ENCODE measurements around the gene CHMP1A.
A peak's percentile ranks its signal among the peaks of the same experiment; 100 is the strongest.
"Not testable (repeated sequence)": the region's sequence is repeated elsewhere in the genome, so short reads cannot be mapped to it uniquely, and the experiment has no call there.

CHMP1A gene

DNA sequence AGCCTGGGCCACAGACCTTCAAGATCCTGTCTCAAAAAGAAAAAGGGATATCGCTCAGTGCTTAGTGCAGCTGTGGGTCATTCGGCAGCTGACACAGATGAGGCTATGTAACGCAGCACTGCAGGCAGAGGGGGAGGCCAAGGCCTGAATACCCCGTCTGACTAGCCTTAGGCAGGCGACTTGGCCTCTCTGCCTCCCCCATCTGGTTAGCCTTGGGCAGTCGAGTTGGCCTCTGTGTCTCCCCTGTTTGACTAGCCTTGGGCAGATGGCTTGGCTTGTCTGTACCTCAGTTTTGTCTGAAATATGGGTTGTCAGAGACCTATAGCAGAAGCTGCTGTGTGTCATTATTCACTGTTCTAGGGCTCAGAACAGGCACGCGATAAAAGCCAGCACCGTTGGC lies 10.1 kb upstream of the CHMP1A start:
- in situ Hi-C loops (cut with MboI; ENCODE audit: low pct_unique_long_range_greater_than_20kb, low sequenced_read_pairs) = no loop called here
- no peak for DNase-seq

DNA sequence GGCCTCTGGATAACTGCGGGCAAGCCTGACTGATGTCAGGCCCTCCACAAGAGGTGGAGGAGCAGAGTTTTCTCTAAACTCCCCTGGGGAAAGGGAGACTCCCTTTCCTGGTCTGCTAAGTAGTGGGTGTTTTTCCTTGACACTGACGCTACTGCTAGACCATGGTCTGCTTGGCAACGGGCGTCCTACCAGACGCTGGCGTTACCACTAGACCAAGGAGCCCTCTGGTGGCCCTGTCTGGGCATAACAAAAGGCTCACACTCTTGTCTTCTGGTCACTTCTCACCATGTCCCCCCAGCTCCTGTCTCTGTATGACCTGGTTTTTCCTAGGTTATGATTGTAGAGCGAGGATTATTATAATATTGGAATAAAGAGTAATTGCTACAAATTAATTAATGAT lies 9.5 kb upstream of the CHMP1A start:
- peak; percentile 35 for DNase-seq
- in situ Hi-C loops (cut with MboI; ENCODE audit: low pct_unique_long_range_greater_than_20kb, low sequenced_read_pairs) = not testable (repeated sequence)

GRCh38 chr16:89664238-89664637 lies 6.7 kb upstream of the CHMP1A start:
- in situ Hi-C loops (cut with MboI; ENCODE audit: low pct_unique_long_range_greater_than_20kb, low sequenced_read_pairs) = not testable (repeated sequence)

GRCh38 chr16:89661215-89661614 lies 3.7 kb upstream of the CHMP1A start:
- in situ Hi-C loops (cut with MboI; ENCODE audit: low pct_unique_long_range_greater_than_20kb, low sequenced_read_pairs) = no loop called here
- DNase-seq = no peak

More at GRCh38 chr16:89664238-89664637, 6.7 kb upstream of the CHMP1A start:
- DNase-seq = not testable (repeated sequence)

DNA sequence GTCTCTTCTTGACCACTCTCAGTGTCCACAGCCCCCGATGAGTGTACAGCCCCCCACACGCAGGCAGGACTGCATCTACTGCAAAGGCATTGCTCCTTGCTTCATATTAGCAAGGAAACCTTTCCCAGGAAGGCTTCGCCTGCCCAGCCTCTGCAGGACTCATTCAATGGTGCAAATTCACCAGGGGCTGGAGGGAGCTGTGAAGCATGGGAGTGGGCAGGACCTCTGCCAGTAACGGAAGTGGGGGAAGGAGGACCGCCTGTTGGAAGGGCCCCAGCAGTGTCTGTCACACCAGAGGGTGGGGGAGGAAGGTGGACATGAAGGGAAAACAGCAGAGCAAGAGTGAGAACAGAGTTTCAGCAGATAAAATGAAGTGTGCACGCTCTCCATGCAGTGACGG lies 2.6 kb upstream of the CHMP1A start:
- DNase-seq = no peak
- in situ Hi-C loops (cut with MboI; ENCODE audit: low pct_unique_long_range_greater_than_20kb, low sequenced_read_pairs) = no loop called here

DNA sequence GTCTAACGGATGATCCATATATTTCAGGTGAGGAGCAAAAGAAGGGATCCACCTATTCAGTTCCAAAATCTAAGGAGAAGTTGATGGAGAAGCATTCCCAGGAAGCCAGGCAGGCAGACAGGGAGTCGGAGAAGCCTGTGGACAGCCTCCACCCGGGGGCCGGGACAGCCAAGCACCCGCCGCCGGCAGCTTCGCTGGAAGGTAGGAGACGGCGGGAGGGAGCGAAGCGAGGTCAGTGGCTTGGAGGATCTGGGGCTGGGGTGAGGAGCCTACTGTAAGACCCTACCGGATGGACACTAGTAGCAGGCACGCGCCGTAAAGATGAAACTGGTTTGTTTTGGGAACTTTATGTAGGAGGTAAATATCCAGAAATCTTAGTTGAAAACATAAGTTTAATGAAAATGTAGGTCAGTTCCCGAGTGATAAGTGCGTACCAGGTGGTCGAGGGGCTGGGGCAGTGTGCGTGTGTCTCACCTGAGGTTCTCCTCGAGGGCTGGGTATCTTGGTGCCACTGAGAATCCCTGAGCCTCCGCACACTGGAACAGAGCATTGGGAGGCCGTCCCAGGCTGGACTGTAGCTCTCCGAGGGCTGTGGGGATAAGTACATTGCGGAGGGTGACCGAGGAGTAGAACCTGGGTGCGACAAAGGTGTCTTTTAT lies 842 bp upstream of the CHMP1A start:
- DNase-seq = no peak
- in situ Hi-C loops (cut with MboI; ENCODE audit: low pct_unique_long_range_greater_than_20kb, low sequenced_read_pairs) = no loop called here

DNA sequence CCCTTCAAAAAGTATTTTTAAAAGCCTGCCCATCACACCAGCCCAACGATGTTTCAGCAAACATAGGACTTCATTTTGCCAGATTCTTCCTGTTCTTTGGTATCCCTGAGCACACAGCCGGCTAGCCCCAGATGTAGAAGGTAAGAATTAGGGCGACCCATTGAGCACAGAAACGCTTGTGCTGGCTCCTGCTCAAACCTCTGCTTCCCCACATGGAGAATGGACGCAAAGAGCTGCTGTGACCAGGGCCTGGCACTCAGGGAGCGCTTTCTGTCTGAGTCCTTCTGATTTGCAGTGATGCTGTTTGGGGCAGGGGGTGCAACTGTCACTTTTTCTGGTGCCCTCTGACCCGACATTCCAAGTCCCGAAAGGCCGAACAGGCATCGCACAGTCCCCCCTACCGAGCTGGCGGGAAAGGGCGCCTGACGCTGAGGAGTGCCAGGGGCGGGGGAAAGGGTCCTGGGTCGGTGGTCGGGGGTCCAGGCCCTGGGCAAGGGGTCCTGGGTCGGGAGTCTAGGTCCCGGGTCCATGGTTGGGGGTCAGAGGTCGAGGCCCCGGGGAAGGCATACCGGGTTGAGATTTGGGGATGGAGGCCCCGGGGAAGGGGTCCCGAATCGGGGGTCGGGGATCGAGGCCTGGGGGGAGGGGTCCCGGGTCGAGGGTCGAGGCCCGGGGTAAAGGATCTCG lies 930 bp downstream of the CHMP1A start:
- DNase-seq = no peak
- in situ Hi-C loops (cut with MboI; ENCODE audit: low pct_unique_long_range_greater_than_20kb, low sequenced_read_pairs) = no loop called here

GRCh38 chr16:89655062-89655643 lies 2.4 kb downstream of the CHMP1A start:
- DNase-seq = no peak
- in situ Hi-C loops (cut with MboI; ENCODE audit: low pct_unique_long_range_greater_than_20kb, low sequenced_read_pairs) = no loop called here

GRCh38 chr16:89653656-89654295 lies 3.7 kb downstream of the CHMP1A start:
- DNase-seq = no peak
- in situ Hi-C loops (cut with MboI; ENCODE audit: low pct_unique_long_range_greater_than_20kb, low sequenced_read_pairs) = no loop called here

GRCh38 chr16:89651584-89651983 lies 5.9 kb downstream of the CHMP1A start:
- in situ Hi-C loops (cut with MboI; ENCODE audit: low pct_unique_long_range_greater_than_20kb, low sequenced_read_pairs) = no loop called here
- DNase-seq = no peak

- no peak for DNase-seq
- in situ Hi-C loops (cut with MboI; ENCODE audit: low pct_unique_long_range_greater_than_20kb, low sequenced_read_pairs) = no loop called here
Observed at GRCh38 chr16:89646906-89647305, 10.6 kb downstream of the CHMP1A start.

DNA sequence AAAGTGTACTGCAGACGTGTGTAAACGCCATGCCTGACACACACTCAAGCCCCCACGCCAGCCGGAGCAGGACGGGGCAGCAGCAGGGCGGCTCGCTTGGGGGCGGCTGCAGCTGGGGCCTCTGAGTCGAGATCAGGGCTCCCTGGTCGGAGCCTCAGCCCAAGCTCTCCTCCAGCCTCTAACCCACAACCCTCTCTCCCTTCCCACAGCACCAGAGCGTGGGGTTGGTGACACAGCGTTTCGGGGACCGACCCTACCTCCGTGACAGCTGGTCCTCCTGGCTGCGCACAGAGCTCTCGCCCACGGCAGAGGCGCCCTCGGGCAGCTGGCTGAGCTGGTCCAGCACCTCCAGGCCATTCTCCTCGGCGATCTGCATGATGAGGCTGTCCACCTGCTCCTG lies 11.2 kb downstream of the CHMP1A start:
- DNase-seq = no peak
- in situ Hi-C loops (cut with MboI; ENCODE audit: low pct_unique_long_range_greater_than_20kb, low sequenced_read_pairs) = no loop called here

DNA sequence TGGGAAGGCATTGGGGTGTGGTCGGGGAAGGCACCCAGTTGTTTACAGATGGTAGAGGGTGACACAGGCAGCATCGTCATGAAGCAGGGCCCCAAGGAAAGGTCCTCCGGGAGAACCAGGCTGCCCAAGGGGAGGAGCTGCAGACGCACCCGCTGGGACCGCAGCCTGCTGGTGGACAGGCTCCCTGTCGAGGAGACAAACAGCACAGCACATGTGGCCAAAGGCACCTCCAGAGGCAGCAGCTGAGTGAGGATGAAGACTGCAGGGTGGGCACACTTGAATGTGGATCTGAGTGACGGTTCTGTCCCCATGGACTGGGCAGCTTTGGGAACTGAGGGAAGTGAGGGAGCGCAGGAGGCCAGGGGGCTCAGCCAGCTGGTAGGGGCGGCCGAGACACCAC lies 12.4 kb downstream of the CHMP1A start:
- in situ Hi-C loops (cut with MboI; ENCODE audit: low pct_unique_long_range_greater_than_20kb, low sequenced_read_pairs) = no loop called here
- DNase-seq = no peak

- in situ Hi-C loops (cut with MboI; ENCODE audit: low pct_unique_long_range_greater_than_20kb, low sequenced_read_pairs) = no loop called here
- DNase-seq = no peak
Observed at GRCh38 chr16:89643769-89644300, 13.7 kb downstream of the CHMP1A start.

DNA sequence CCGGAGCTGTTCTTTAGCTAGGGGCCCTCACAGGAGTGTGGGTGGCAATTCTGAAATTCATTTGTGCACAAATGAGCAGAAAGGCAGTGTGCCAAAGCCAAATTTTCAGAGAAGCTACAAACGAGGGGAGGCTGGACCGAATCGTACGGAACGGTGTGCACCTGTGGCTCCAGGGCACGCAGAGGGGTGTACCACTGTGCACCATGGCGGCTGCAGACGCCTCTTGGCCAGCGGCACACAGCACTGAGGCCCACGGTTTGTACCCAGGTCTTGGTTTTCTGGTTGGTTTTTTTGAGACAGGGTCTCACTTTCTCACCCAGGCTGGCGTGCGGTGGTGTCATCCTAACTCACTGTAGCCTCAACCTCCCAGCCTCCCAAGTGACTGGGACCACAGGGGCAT lies 14.9 kb downstream of the CHMP1A start:
- in situ Hi-C loops (cut with MboI; ENCODE audit: low pct_unique_long_range_greater_than_20kb, low sequenced_read_pairs) = no loop called here
- DNase-seq = no peak

DNA sequence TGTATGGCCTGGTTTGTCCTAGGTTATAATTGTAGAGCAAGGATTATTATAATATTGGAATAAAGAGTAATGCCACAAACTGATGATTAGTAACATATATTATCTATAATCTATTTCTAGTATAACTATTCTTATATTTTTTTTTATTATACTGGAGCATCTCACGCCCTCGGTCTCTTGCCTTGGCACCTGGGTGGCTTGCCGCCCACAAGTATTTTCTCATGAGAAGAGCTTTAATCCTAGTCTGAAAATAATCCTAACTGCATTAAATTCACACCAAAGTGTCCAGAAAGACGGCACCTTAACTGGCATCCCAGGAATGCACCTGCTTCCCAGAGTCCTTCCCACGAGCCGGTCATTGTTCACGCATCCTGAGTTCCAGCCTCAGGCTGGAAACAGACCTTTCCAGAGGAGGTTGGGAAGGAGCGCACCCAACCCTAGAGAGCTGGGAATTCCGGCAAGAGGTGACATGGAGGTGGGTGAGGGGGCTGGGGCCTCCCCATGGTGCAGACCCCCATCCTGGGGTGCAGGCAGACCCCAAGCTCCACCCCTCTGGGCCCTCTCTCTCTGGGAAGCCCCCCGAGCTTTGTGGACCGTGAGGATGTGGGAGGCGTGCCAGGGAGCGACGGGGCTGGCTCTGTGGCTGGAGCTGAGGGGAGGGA lies 15.9 kb downstream of the CHMP1A start:
- DNase-seq = no peak
- in situ Hi-C loops (cut with MboI; ENCODE audit: low pct_unique_long_range_greater_than_20kb, low sequenced_read_pairs) = no loop called here

DNA sequence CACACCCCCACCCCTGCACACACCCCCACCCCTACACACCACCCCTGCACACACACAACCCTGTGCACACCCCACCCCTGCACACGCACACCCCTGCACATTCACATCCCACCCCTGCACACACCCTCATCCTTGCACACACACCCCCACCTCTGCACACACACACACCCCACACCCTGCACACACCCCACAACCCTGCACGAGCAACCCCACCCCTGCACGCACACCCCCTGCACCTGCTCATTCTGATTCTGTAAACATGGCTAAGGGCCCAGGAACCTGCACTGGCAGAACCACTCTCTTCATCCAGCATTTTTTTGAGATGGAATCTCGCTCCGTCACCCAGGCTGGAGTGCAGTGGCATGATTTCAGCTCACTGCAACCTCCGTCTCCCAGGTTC lies 18.1 kb downstream of the CHMP1A start:
- DNase-seq = no peak
- in situ Hi-C loops (cut with MboI; ENCODE audit: low pct_unique_long_range_greater_than_20kb, low sequenced_read_pairs) = no loop called here

DNA sequence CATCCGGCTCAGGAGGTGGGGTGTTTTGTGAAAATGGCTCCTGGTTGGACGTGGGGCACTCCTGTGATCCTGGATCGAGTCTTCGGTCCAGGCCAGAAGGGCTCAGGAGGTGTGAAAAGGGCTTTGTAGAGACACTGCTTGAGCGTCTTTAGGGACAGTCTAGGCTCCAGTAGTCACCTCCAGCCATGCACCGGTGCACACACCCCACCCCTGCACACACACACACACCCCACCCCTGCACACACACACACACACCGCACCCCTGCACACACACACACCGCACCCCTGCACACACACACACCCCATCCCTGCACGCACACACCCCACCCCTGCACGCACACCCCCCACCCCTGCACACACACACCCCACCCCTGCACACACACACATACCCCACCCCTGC lies 19.1 kb downstream of the CHMP1A start:
- in situ Hi-C loops (cut with MboI; ENCODE audit: low pct_unique_long_range_greater_than_20kb, low sequenced_read_pairs) = no loop called here
- no peak for DNase-seq

DNA sequence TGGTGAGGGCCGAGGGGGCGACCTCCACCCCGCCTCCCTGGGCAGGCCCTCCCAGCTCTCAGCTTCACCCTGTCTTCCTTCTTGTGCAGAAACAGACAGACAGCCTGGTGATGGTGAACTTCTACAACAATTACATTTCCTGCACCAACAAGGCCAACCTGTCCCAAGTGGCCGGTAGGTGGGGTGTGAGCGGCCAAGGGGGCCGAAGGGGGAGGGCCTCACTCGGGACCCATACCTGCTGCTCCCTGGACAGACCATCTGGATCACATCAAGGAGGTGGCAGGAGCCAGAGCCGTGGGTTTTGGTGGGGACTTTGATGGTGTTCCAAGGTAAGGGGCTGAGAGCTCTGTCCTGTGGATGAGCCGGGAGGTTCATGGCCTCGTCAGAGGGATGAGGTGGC lies 20.1 kb downstream of the CHMP1A start:
- no peak for DNase-seq
- in situ Hi-C loops (cut with MboI; ENCODE audit: low pct_unique_long_range_greater_than_20kb, low sequenced_read_pairs) = no loop called here

DNA sequence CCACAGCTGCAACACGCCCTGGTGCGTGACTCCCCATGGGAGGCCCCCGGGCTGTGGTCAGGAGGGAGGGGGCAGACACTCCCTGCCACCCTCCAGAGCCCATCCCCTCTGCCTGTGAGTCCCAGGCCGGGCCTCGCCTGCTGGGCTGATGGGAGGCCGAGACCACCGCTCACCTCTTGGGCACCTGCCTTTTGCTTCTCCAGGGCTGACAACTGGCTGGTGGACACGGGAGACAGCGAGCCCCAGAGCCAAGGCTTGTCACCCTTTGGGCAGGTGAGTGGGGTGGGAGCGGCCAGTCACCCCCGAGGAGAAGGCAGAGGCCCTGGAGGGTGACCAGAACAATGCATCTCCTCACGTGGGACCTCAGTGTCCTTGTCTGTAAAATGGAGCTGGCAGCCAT lies 20.8 kb downstream of the CHMP1A start:
- DNase-seq = no peak
- in situ Hi-C loops (cut with MboI; ENCODE audit: low pct_unique_long_range_greater_than_20kb, low sequenced_read_pairs) = no loop called here

Data from KBM-7 (cell line).